Pulmonary artery endothelial cell (primary cell): ENCODE measurements around the gene SRRM2. TPM values are rescaled to one million over a fixed set of nuclear protein-coding genes. Genes with fewer than 3 reads are reported as not detected.

Source experiments
- DNase-seq: peaks from one replicate; pipeline ENCODE4 v3.0.0-alpha.2; 2011; ENCODE audit warnings: low read depth, low spot score
- total RNA-seq: library from RNA; depleted of rRNA; stranded (reverse); fragments of >200 nt; gene quantifications from 2 replicates; pipeline ENCODE4 v1.2.3, GENCODE V29; 2014

Gene SRRM2
- total RNA-seq, 1 donor from 2014 or later: 38.5 TPM

DNA sequence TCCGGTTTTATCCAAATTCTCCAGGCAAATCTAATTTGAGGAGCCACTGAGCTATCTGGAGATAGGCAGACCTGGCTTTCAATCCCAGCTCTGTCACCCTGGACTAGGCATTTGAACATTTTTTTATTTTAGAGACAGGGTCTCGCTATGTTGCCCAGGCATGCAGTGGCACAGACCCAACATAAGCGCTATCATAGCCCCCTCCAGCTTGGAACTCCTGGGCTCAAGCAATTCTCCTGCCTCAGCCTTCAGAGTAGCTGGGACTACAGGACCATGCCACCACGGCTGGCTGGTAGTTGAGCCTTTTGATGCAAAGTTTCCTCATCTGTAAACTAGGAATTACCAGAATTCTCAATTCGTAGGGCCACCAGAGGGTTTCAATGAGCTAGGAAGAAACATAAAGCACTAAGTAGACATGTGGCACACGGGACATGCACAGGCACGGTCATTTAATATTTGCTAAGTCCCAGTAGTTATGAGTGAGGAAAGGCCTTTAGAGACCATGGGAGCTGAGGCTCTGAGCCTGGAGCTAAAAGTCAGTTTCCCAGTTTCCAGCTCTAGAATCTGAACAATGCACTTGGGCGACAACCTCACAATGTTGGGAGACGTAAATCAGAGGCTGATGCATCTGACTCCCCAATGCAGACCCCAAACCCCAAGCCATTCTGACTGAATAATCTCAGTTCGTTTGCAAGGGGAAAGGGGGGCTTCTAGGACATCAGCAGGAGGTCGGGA lies 23.5 kb downstream of the SRRM2 start:
- DNase-seq: no peak

DNA sequence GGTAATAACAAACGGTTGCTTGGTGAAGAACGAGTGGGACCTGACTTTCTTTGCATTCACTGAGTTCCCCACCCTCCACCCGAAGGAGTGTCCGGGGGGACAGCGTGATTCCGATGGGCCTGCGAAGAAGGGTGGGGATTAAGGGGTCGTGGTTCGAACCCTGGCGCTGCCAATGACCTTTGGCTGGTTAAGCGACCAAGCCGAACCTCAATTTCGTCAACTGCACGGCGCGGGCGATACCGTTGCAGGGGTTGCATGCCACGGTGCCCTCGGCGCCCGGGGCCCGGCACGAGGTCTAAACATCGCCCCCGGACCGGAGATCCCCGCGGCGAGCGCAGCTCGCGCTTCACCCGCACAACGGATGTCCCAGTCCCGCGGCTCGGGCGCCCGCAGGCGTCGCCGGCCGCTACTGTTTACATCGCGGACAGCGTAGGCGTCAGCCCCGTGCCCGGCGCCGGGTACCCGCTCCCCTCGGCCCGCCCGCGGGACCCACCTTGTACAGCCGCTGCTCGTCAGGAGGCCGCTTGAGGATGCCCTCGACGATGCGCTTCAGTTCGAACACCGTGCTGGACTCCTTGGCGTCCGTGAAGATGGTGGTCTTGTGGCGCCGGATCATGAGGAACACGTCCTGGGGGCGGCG lies 24.2 kb downstream of the SRRM2 start:
- DNase-seq: no peak

GRCh38 chr16:2777231-2777902 lies 24.9 kb downstream of the SRRM2 start, which contains the start of gene ELOB:
Gene ELOB, minus strand, starts transcription at chr16:2777280. Its CDS starts 41 bp downstream, at chr16:2777239.
- no peak for DNase-seq

GRCh38 chr16:2777903-2778629 lies 25.6 kb downstream of the SRRM2 start:
- DNase-seq: no peak

DNA sequence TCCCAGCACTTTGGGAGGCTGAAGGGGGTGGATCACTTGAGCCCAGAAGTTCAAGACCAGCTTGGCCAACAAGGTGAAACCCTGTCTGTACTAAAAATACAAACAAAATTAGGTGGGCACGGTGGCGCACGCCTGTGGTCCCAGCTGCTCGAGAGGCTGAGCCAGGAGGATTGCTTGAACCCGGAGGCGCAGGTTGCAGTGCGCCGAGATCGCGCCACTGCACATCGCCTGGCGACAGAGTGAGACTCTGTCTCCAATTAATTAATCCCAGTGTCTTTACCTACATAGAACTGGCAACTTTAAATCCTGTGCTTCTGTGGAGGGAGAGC lies 26.2 kb downstream of the SRRM2 start:
- DNase-seq: no peak

GRCh38 chr16:2779151-2779920 lies 26.9 kb downstream of the SRRM2 start:
- no peak for DNase-seq

DNA sequence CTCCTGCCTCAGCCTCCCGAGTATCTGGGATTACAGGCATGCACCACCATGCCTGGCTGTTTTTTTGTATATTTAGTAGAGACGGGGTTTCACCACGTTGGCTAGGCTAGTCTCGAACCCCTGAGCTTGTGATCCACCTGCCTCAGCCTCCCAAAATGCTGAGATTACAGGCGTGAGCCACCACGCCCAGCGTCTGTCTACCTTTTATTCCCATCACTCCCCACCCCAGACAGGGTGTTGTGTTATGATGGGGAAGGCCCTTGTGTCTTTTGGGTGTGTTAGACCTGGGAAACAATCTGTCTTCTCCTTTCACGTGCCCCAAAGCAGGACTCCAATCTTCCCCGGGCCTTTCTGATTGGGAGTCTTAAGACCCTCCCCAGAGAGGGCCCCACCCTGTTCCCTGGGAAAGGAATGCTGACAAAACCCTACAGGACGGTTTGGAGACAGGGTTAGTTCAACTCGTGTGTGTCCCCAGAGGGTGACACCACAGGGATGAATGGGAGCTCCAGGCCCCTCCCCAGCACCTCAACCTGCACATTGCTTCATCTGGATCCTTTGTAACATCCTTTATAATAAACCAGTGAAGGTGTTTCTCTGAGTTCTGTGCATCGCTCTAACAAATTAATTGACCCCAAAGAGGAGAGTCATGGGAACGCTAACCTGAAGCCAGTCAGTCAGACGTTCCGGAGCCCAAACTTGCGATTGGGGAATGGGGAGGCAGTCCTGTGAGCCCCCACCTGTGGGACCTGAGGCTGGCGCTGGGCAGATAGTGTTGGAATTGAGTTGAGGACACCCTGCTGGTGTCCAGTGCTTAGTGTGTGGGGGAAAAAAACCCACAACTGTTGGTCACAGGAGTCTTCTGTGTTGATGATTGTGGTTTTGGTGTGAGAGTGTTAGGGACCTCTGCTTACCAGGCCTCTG lies 27.8 kb downstream of the SRRM2 start:
- no peak for DNase-seq

DNA sequence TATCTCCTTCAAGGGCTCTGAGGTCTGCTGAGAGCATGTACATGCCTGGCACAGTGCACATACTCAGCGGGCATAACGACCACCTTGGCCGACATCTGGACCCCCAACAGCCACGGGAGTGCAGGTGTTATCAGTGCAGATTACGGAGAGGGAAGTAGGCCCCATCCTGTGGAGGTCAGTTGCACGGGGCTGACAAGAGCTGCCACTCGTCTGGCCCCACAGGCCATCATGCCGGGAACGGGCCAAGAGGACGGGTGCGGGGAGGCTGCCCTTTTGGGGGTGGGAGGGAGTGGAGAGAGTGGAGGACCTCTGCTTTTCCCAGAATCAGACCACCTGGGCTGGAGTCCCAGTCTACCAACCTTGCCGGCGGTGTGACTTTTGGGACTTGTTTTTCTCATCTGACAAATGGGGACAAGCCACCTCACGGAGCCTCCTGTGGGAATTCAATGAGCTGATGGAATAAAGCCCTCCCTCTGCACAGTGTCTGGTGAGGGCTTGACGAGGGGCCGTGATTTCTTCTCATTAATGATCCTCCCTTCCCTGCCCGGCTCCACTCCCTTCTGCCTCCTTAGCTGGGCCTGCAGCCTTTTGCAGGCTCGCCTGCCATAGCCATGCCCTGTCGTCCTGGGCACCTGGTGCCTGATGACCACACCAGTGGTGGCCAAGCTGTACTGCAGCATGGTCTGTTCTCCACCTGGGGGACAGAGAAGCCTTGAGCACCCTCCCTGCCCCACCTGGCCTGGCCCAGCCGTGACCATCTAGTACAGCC lies 30.3 kb downstream of the SRRM2 start:
- DNase-seq: no peak

- no peak for DNase-seq
Measured at GRCh38 chr16:2783581-2784357, 31.3 kb downstream of the SRRM2 start.

GRCh38 chr16:2784358-2785100 lies 32.1 kb downstream of the SRRM2 start:
- no peak for DNase-seq

DNA sequence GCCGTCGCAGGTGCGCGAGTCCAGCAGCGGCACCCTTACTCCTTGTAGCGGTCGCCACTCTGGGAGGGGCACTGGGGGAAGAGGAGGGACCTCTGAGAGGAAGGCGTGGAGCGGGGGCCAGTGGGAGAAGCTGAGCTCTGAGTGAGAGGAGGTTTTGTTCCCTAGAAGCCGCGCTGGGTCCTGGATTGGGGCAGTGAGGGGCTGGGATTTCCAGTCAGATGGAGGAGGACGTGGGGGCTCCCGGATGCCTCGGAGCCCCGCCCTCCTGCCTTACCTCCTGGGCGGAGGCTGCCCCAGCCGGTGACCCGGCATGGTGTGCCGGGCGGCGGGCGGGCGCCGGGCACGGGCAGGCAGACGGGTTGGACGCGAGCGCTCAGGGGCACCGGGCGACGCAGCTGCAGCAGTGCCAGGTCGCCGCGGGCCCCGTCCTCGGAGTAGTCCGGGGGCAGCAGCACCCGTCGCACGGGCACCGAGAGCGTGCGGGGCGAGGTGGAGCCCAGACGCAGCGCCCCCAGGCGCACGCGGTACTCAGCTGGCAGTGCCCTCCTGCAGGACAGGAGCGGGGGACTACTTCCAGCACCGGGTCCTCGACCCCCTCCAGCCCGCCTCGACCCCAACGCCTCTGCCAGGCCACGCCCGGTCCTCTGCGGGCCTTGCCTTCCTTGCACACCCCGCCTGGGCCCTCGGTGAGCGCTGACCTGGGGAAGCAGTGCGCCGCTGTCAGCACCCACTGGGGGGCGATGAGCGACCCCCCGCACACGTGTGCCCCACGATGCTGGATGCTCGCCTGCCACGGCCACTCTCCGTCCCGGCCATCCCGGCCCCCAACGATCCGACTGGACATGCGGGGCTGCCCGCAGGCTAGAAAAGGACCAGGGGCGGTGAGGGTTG lies 32.9 kb downstream of the SRRM2 start:
- no peak for DNase-seq

DNA sequence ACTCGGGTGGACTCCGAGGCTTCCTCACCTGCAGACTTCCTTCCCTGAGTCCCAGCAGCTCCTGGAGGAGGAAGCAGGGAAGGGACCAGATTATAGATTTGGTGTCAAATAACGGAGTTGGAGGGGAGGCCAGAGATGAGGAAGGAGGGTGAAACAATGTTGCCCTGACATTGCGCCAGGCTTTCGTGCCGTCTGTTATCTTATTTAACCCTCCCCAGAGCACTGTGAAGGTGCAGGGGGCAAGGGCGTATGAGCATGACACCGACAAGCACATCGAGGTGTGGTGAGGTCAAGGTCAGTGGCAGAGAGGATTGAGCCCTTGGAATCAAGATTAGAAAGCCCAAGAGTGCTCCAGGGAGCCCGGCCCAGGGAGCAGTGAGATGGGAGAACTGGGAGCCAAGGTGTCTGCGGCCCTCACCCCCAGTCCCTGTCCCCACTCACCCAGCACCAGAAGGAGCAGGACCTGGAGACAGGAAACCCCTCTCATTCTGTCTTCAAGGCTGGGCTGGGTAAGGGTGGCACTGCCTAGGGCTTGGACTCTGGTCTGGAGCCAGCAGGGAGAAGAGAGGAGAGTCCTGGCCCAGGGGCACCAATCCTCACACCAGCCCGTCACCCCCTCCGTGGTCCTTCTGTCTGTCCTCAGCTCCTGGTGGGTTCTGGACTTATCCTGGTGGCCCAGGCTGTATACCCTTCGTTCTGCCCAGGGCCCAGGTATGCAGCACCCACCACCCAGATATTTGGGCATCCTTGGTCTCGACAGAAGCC lies 33.8 kb downstream of the SRRM2 start:
- DNase-seq: no peak

DNA sequence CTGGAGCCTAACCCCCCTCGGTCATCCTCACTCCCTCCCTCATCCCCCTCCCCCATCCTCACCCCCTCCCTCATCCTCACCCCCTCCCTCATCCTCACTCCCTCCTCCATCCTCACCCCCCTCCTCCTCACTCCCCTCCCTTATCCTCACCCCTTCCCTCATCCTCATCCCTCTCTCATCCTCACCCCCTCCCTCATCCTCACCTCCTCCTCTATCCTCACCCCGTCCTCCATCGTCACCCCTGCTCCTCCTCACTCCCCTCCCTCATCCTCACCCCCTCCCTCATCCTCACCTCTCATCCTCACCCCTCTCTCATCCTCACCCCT lies 34.4 kb downstream of the SRRM2 start:
- no peak for DNase-seq

GRCh38 chr16:2787406-2787805 lies 35.0 kb downstream of the SRRM2 start, which contains the start of gene PRSS33:
Gene PRSS33, minus strand, starts transcription at chr16:2787560. Its CDS starts 1,013 bp downstream, at chr16:2786547.
- DNase-seq: no peak

- DNase-seq: no peak
Measured at GRCh38 chr16:2787961-2788360, 35.5 kb downstream of the SRRM2 start.

- DNase-seq: no peak
Measured at GRCh38 chr16:2790631-2791030, 38.2 kb downstream of the SRRM2 start.
